GM12892 (cell line): ENCODE results near the gene SLMAP.

Source experiments
- POLR2A ChIP-seq: IDR thresholded peaks from 2 replicates; pipeline ENCODE4 v1.6.1; 2011; ENCODE audit warnings: low read depth, low read length, control low read depth
- TAF1 ChIP-seq: IDR thresholded peaks from 2 replicates; pipeline ENCODE4 v1.6.1; 2011; ENCODE audit warnings: low read depth, mild to moderate bottlenecking, control low read depth, low read length, borderline replicate concordance

DNA sequence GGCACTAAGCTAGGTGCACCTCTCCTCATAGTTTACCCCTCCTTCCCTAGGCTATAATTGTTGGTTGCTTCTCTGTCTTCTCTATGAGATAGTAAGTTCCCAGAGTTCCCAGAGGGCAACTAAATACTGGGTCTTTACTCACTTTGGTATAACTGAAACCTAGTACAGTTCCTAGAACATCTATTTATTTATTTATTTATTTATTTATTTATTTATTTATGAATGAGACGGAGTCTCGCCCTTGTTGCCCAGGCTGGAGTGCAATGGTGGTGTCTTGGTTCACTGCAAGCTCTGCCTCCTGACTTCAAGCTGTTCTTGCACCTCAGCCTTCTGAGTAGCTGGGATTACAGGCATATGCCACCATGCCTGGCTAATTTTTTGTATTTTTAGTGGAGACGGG is 181.0 kb downstream of the SLMAP start:
- TF ChIP-seq POLR2A (no peak), TAF1 (no peak)
